Stimulated activated CD8-positive, alpha-beta memory T cell treated with anti-CD3 and anti-CD28 coated beads, Interleukin-4, amount 100 ng/mL, for 24 hours (primary cell): ENCODE measurements around the gene IDH3A.

Experiments
- DNase-seq: peaks from one replicate; pipeline ENCODE4 v3.0.0-alpha.2; 2020; ENCODE audit warnings: low read depth

IDH3A gene

DNA sequence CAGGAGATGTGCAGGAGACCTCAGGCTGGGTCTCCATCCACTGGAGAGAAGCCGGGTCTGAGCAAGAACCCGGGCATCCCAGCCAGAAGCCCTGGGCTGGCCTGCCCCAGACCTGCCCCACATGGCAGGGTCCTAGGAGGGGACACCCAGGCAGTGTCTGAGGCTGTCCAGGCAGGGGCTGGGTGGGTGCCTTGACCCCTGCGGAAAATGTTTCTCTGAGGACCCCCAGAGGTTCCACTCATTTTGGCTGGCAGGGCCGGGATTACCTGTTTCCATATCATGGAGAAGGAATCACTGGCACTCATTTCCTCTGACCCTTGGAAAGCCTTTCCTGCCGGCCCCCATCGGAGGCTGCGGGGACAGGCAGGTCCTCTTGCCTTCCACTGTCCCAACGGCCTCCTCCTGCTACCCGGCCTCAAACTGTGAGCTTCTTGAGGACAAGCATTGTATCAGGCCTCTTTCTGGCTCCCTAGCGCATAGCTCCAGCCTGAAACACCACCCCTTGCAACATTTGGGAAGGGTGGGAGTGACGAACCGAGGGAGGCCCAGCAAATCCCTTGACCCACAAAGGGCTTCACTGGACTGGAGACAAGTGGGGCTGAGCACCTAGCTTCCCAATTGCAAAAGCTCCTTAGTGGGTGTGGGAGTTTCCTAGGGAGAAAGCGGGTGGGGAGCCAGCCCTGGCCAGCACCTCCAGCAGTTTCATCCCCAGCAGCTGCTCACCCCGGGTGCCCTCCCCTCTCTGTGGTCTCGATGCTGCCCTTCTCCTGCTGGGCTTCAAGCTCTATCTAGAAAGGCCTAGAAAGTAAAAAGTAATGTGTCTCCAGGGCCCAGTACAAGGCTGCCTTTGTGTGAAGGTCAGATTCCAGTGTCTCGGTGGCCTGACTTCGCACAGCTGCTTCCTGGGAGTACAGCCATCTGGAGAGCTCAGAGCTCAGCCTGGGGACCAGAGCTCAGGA lies 55.5 kb downstream of the IDH3A start:
- no peak for DNase-seq

GRCh38 chr15:78205337-78205736 lies 56.2 kb downstream of the IDH3A start:
- DNase-seq, result no peak

DNA sequence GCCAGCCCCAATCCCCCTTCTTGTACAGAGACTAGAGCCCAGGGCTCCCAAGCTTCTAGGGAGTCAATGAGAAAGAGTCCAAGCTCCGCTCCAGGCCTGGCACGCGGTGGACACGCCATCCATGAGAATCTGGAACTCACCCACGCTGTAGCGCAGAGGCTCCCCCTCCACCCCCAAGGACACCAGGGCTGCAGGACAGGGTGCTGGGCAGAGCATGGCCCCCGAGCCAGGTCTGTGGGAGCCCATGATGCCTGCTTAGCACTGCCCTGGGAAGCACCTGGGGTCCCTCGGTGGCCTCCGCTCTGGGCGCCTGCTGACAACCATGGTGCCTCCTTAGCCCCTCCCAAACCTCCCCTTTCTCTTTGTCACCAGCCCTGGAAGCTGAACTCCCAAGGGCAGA lies 56.7 kb downstream of the IDH3A start:
- DNase-seq, result no peak

DNA sequence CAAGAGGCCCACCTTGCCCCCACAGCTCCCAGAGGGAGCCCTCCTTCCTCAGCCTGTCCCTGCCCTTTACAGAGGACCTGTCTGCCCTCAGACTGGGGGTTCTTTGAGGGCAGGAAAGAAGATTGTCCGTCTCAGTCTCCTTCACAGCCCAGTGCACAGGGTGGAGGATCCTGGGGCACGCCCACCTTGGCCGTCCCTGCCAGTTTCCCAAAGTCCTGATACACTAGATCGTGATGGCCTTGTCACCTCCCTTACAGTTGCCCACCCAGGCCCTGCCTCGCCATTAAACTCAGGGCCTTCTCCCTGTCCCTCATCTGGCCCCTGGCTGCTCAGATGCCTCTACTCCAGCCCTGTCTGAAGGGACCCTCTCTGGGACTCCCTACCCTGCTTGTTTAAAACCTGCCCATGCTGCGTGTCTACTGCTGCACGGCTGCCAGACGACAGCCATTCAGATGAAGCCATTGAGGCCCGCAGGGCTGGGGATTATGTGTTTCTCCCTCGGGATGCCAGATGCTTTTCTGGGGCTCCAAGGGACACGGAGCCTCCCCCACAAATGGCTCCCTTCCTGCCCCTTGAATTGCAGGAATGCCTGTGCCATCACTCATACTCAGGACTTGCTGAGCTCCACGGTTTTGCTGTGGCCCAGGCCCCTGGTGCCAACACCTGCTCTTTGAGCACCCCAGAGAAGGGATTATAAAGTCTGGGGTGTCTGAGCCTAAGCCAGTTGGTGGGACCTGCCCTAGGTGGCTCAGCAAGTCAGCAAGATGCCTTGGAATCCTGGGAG lies 57.4 kb downstream of the IDH3A start:
- DNase-seq, result no peak

DNA sequence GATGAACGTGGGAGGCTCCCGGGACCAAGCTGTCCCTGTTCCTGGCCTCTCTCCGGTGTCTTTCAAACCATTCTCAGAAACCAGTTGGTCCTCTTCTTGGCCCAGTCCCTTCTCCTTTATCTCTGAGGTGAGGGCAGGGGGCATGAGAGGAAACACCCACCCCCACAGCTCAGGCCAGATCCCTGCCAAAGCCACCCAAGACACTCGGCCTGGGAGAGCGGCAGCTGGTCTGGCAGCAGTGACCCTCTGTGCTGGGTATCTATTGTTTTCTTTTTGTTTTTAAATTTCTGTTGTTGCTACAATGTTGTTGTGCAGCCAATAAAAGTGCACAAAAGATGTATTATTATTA lies 57.9 kb downstream of the IDH3A start:
- DNase-seq, result no peak

DNA sequence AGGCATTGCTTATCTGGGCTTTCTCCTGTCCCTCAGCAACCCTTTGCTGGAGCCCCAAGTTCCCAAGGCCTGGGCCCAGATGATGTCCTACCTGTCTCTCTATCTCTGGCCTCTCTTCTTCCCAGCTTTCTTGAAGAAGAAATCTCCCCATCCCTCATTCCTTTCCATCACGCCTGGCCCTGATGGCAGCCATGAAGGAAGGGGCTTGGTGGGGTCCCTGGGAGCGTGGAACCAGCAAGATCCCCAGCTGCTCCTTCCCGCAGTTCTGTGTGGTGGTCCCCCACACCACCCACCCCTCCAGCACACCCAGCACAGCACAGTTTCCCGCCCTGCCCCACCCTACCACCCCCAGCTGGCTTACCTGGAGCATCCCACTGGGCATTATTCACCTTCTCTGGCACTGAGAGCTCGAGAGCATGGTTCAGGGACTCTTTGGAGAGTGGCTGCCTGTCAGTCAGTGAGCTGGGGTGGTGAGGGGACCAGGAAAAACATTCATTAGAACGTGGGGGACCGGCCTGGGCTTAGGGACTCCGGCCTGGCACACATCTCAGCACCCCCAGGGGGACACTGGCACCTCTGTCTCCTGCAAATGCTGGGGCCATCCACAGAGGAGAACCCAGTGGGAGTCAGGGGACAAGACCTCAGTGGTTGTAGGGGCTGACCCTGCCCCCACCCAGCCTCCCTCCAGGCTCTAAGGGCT lies 58.6 kb downstream of the IDH3A start:
- no peak for DNase-seq

DNA sequence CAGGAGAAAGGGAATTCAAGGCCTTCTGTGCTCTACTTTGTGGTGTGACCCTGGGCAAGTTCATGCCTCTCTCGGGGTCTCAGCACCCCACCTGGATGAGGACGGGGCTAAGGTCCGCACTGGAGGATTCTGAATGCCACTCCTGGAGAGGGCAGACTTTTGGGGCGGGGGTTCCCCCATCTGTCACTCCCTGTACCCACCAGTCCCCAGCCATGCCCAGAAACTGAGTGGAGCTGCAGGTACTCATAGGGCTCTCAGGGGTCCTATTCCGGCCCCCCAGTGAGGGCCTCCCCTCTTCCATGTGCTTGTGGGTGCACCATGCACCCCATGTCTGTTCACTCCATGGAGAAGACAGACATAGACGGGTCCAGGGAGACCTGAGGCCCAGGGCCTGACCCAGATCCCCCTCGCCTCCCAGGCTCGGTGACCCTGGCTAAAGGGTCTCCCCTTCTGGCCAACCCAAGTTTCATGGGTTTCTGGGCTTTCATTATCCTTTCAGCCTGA lies 59.2 kb downstream of the IDH3A start:
- no peak for DNase-seq

DNA sequence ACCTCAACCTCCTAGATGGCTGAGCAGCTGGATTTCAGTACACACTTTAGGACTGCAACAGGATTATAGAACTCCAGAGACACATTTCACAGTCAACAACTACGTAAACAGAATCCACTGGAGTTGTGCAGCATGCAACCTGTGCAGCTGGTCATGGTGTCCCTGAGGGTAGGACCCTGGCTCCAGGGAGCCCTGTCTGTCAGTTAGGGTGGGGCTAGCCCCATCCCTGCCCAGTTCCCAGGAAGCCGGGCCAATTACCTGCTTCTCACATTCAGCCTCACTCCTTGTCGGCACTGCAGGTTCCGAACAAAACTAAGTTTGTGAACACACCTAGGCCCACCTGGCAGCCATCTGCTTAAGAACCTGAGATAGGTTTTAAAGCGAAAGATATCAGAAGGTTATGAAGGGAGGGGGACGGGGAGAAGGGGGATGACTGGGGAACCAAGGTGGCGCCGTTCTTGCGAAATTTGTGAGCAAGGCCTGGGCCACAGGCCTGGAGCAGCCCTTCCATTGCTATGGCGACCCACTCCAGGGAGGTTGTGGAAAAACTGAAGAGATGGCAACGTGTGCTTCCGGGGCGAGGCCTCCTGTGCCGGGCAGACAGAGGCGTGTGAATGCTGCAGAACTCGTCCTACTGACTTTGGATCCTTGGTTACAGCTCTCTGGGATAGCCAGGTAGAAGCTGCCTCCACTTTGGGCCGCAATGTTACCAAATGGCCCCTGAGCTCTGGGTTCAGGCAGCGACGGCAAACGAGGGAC lies 59.9 kb downstream of the IDH3A start:
- no peak for DNase-seq

GRCh38 chr15:78209646-78210348 lies 60.6 kb downstream of the IDH3A start:
- no peak for DNase-seq

DNA sequence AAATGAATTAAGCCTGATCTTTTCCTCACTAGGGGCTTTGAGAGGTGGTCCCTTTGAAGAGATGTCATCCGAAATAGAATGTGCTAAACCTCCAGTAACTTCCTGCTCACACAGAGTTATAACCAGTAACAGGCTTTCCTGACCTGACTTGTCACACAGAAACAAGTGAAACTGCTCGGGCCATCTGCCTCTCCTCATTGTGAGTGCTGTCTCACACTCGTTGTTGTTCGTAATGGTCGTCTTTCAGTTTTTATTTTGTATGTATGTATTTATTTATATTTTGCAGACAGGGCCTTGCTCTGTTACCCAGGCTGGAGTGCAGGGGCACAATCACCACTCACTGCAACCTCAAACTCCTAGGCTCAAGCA lies 61.2 kb downstream of the IDH3A start:
- DNase-seq, result no peak

GRCh38 chr15:78211189-78211921 lies 62.2 kb downstream of the IDH3A start:
- DNase-seq, result no peak

- no peak for DNase-seq
Observed at GRCh38 chr15:78212008-78212407, 62.8 kb downstream of the IDH3A start.

- no peak for DNase-seq
Observed at GRCh38 chr15:78212546-78213424, 63.6 kb downstream of the IDH3A start.

DNA sequence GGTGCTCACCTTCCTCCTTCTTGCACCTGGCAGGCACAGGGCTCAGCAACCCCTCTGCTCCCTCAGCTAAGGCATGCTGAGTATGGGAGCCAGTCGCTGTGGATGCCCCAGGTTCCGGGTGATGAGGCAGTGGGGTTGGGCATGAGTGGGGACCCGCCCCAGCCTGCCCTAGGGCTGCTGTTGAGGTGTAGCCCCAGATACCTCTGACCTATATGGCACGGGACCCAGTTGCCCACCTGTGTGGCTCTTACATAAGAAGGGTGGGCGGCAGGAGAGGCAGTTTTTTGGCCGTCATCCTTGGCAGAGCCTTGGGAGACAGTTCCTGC lies 64.2 kb downstream of the IDH3A start:
- DNase-seq, result no peak

DNA sequence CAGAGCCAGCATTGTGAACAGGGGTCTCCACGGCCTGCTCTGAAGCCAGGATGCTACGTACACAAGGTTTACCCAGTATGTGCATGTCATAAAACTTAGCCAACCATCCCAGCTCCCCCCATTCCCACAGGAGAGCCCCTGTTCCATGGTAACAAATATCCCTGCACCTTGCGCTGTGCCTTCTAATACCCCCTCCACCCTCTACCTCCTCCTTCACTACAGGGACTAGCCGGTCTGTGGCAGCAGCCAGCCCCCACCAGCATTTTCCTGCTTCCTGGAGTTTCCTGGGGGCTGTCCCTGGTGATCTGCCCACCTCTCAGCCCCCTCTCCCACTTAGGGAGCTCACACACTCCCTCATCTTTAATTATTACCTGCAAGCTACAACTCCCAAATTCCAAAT lies 64.8 kb downstream of the IDH3A start:
- no peak for DNase-seq

GRCh38 chr15:78216276-78217104 lies 67.3 kb downstream of the IDH3A start:
- no peak for DNase-seq

DNA sequence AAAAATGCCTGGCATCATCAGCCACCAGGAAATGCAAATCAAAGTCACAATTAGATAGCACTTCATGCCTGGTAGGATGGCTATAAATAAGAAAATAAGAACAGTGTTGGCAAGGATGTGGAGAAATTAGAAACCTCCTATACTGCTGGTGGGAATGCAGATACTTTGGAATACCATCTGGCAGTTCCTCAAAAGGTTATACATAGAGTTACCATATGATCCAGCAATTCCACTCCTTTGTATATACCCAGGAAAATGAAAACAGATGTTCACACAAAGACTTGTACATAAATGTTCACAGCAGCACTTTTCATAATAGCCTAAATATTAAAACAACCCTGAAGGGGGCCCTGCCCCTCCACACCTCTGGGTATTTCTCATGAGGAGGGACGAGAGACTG lies 71.6 kb downstream of the IDH3A start:
- no peak for DNase-seq
